GM12865 (cell line): Measurements from ENCODE around the gene NFAT5.

ENCODE experiments used
- DNase-seq: peaks from one replicate; pipeline ENCODE4 v3.0.0; 2010; ENCODE audit warnings: low read depth
- H3K4me3 ChIP-seq: 2 replicates; pipeline ENCODE4 v1.5.1; 2011; ENCODE audit warnings: mild to moderate bottlenecking, low read depth, low read length, control low read depth
- CTCF ChIP-seq: IDR thresholded peaks from 2 replicates; pipeline ENCODE4 v1.5.1; 2011; ENCODE audit warnings: low read length, control low read depth, low read depth, inconsistent platforms; ENCODE audit not compliant: insufficient read depth; ENCODE audit errors: missing control alignments

NFAT5 gene

GRCh38 chr16:69589434-69590269, 23.9 kb downstream of the NFAT5 start:
- no peak for DNase-seq
- H3K4me3 ChIP-seq: no peak overlapping the region
- no peak for TF ChIP-seq CTCF

DNA sequence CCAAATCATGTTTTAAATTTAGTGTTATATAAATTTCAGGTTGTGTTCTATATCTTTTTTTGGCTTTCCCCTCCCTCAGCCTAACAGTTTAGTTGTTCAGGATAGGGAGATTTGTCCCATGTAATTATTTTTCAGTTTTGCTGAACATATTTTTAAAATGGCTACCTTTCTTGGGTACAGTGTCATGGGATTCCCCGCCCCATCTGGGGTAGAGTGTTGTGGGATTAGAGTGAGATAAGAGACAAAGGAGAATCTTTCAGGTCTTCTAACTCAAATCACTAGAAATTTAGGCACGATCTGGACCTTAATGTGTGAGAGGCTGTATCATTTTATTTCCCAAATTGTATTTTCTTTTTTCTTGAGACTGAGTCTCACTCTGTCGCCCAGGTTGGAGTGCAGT, 24.8 kb downstream of the NFAT5 start:
- DNase-seq: no peak
- no peak overlapping the region for H3K4me3 ChIP-seq
- no peak for TF ChIP-seq CTCF

GRCh38 chr16:69593751-69594255, 28.0 kb downstream of the NFAT5 start:
- DNase-seq: no peak
- TF ChIP-seq CTCF: no peak
- H3K4me3 ChIP-seq: no peak overlapping the region

DNA sequence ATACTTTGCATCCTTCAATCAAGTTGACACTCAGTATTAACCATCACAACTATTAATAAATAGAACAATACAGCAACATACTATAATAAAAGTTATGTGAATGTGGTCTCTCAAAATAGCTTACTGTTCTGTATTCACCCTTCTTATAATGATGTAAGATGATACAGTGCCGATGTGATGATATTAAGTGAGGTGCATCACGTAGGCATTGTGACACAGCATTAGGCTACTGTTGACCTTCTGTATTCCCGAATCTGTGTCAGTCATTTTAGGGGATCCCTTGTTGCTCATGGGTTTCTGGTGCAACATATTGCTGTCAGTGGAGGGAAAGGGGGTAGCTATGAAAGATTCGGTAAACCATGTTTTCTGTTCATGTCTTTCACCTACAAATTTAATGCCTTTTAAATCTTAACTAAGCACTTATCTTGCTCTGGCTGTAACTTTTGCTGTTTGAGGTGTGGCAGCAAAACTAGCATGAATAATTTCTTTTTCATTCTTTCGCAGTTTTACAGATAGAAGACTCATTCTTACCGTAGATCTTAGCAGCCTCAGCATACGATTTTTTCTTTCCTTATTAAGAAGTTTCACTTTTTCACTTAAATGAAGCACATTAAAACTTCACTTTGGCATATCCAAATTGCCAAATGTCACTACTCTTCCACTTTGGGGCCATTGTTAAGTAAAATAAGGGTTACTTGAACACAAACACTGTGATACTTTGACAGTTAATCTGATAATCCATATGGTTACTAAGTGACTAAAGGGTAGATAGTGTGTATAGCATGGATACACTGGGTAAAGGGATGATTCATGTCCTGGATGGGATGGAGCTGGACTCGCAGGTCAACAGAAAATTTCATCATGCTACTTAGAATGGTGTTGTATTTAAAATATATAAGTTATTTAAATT, 29.6 kb downstream of the NFAT5 start:
- no peak for DNase-seq
- H3K4me3 ChIP-seq: no peak overlapping the region
- TF ChIP-seq CTCF: no peak

- DNase-seq: no peak
- no peak for TF ChIP-seq CTCF
- no peak overlapping the region for H3K4me3 ChIP-seq
These were observed 31.0 kb downstream of the NFAT5 start for GRCh38 chr16:69596801-69597200.

DNA sequence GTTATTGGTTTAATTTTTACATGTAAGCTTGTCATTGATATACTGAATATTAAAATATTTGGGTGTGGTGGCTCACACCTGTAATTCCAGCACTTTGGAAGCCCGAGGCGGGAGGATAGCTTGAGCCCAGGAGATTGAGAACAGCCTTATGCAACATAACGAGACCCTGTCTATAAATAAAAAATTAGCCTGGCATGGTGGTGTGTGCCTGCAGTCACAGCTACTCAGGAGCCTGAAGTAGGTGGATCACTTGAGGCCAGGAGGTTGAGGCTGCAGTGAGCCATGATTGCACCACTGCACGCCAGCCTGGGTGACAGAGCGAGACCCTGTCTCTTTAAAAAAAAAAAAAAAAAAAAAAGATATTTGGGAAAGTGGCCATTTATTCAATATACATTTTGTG, 32.3 kb downstream of the NFAT5 start:
- H3K4me3 ChIP-seq: no peak overlapping the region
- no peak for TF ChIP-seq CTCF
- no peak for DNase-seq
